ENCODE data around the gene PARN. TPM values are rescaled to one million over a fixed set of nuclear protein-coding genes. Genes with fewer than 3 reads are reported as not detected.

The PARN gene
- polyA plus RNA-seq, 2 of the 4 experiments (the other 2 are of a cell fraction): 40.0 to 58.6 TPM

DNA sequence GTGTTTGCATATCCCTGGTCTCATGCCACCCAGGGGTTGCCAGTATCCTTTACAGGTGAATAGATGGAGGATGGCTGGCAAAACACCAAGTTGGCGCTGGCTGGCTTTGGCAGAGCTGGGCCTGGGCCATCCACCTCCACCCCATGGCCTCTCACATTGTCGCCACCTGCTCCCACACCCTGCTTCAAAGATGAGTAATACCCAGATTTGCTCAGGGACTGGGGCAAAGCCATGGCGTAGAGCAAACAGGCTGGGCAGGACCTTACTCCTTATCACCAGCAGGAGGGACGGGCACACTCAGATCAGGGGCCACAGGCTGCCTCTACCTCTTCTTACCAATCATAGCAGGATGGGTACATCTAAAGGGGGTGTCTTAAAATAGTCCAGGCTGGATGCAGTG, 39.7 kb upstream of the PARN start (continued):
- no peak for TF ChIP-seq ELK1 (IDR thresholded peaks at IDR 0.05; ENCODE audit: low read depth, low read length)
- no peak for TF ChIP-seq SMC3 (IDR thresholded peaks at IDR 0.05)
- TF ChIP-seq RARB (CRISPR knock-in tag; IDR thresholded peaks at IDR 0.05): no peak
- TF ChIP-seq CBX2 (IDR thresholded peaks at IDR 0.05; ENCODE audit: borderline replicate concordance, low read depth): no peak
- TF ChIP-seq EHF (CRISPR knock-in tag; IDR thresholded peaks at IDR 0.05): no peak
- no peak for TF ChIP-seq TFCP2L1 (CRISPR knock-in tag; IDR thresholded peaks at IDR 0.05)
- no peak for TF ChIP-seq BHLHE40 (IDR thresholded peaks at IDR 0.05; ENCODE audit: low read depth, low read length)
- TF ChIP-seq JUNB (IDR thresholded peaks at IDR 0.05): no peak
- TF ChIP-seq CEBPB (IDR thresholded peaks at IDR 0.05): no peak

GRCh38 chr16:14668556-14669223, 38.6 kb upstream of the PARN start:
- POLR2A ChIA-PET: no interaction called here
- Histone ChIP-seq H3K4me3 (no peak overlapping the region), H3K9me3 (no peaks in the 10 kb centered on the region), H3K27ac (no peak overlapping the region), H3K4me2 (no peak overlapping the region), H3K4me1 (peaks cover 5% of the 10 kb centered on the region; the same call in 1 of the 3 replicates)
- TF ChIP-seq PBX3 (IDR thresholded peaks at IDR 0.05) (no peak), CBX8 (IDR thresholded peaks at IDR 0.05) (no peak), EHMT2 (IDR thresholded peaks at IDR 0.05; ENCODE audit: low read depth) (no peak), ELK1 (IDR thresholded peaks at IDR 0.05; ENCODE audit: low read depth, low read length) (no peak), MAX (IDR thresholded peaks at IDR 0.05) (no peak), FOXS1 (CRISPR knock-in tag; IDR thresholded peaks at IDR 0.05) (no peak), JUN (IDR thresholded peaks at IDR 0.05) (no peak), ESRRA (IDR thresholded peaks at IDR 0.05; ENCODE audit: borderline replicate concordance, low read length) (no peak), KDM5A (IDR thresholded peaks at IDR 0.05) (no peak), E2F6 (IDR thresholded peaks at IDR 0.05; ENCODE audit: borderline replicate concordance, low read depth) (no peak), NFE2L2 (conservative IDR thresholded peaks at IDR 0.05; ENCODE audit: low read length) (no peak), CTCF (IDR thresholded peaks at IDR 0.05) (no peak), MAZ (IDR thresholded peaks at IDR 0.05; ENCODE audit: borderline replicate concordance, low read depth, low read length) (no peak), RAD21 (conservative IDR thresholded peaks at IDR 0.05 in 1 of 2, IDR thresholded peaks at IDR 0.05 in 1 of 2) (no peak), HDAC2 (IDR thresholded peaks at IDR 0.05) (no peak)
- TF ChIP-seq, protein P1, sequence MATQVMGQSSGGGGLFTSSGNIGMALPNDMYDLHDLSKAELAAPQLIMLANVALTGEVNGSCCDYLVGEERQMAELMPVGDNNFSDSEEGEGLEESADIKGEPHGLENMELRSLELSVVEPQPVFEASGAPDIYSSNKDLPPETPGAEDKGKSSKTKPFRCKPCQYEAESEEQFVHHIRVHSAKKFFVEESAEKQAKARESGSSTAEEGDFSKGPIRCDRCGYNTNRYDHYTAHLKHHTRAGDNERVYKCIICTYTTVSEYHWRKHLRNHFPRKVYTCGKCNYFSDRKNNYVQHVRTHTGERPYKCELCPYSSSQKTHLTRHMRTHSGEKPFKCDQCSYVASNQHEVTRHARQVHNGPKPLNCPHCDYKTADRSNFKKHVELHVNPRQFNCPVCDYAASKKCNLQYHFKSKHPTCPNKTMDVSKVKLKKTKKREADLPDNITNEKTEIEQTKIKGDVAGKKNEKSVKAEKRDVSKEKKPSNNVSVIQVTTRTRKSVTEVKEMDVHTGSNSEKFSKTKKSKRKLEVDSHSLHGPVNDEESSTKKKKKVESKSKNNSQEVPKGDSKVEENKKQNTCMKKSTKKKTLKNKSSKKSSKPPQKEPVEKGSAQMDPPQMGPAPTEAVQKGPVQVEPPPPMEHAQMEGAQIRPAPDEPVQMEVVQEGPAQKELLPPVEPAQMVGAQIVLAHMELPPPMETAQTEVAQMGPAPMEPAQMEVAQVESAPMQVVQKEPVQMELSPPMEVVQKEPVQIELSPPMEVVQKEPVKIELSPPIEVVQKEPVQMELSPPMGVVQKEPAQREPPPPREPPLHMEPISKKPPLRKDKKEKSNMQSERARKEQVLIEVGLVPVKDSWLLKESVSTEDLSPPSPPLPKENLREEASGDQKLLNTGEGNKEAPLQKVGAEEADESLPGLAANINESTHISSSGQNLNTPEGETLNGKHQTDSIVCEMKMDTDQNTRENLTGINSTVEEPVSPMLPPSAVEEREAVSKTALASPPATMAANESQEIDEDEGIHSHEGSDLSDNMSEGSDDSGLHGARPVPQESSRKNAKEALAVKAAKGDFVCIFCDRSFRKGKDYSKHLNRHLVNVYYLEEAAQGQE (IDR thresholded peaks at IDR 0.05): no peak
- WGBS (ENCODE audit: missing lambda C conversion rate): 92% methylated on average over 7 of the region's 7 CpGs
- CTCF ChIA-PET: no interaction called here
- ATAC-seq (no peak), DNase-seq (ENCODE audit: low read depth in 1 of 2, low spot score in 1 of 2) (no peak), FAIRE-seq (no peak)
